ENCODE measurements around the gene FHIP1A.

DNA sequence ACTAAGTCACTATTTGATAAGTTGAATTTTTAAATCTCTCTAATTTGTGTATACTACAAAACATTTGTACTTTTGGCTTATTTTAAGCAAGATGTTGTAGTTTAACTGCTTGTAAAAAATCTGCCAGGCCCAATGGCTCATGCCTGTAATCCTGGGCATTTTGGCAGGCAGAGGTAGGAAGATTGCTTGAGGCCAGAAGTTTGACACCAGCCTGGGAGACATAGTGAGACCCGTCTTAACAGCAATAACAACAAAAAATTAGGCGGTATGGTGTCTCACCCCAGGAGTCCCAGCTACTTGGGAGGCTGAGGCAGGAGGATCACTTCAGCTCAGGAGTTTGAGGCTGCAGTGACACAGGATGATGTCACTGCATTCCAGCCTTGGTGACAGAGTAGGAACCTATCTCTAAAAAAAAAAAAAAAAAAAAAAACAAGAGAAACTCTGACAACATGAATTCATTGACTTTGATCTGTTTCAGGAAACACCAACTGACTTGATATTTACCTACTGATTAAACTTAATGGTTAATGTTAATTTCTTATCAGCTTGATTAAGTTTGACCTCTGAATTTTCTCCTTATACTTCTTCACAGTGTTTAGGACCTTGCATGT, 8.9 kb downstream of the FHIP1A start:
- TF ChIP-seq, protein P1, sequence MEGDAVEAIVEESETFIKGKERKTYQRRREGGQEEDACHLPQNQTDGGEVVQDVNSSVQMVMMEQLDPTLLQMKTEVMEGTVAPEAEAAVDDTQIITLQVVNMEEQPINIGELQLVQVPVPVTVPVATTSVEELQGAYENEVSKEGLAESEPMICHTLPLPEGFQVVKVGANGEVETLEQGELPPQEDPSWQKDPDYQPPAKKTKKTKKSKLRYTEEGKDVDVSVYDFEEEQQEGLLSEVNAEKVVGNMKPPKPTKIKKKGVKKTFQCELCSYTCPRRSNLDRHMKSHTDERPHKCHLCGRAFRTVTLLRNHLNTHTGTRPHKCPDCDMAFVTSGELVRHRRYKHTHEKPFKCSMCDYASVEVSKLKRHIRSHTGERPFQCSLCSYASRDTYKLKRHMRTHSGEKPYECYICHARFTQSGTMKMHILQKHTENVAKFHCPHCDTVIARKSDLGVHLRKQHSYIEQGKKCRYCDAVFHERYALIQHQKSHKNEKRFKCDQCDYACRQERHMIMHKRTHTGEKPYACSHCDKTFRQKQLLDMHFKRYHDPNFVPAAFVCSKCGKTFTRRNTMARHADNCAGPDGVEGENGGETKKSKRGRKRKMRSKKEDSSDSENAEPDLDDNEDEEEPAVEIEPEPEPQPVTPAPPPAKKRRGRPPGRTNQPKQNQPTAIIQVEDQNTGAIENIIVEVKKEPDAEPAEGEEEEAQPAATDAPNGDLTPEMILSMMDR (IDR thresholded peaks at IDR 0.05), result no peak
- no peak for TF ChIP-seq POLR2A (IDR thresholded peaks at IDR 0.05)

All from adrenal gland (tissue), 5 donors.